ENCODE data around the gene IP6K3.
A peak's percentile ranks its signal among the peaks of the same experiment; 100 is the strongest.

IP6K3 gene

DNA sequence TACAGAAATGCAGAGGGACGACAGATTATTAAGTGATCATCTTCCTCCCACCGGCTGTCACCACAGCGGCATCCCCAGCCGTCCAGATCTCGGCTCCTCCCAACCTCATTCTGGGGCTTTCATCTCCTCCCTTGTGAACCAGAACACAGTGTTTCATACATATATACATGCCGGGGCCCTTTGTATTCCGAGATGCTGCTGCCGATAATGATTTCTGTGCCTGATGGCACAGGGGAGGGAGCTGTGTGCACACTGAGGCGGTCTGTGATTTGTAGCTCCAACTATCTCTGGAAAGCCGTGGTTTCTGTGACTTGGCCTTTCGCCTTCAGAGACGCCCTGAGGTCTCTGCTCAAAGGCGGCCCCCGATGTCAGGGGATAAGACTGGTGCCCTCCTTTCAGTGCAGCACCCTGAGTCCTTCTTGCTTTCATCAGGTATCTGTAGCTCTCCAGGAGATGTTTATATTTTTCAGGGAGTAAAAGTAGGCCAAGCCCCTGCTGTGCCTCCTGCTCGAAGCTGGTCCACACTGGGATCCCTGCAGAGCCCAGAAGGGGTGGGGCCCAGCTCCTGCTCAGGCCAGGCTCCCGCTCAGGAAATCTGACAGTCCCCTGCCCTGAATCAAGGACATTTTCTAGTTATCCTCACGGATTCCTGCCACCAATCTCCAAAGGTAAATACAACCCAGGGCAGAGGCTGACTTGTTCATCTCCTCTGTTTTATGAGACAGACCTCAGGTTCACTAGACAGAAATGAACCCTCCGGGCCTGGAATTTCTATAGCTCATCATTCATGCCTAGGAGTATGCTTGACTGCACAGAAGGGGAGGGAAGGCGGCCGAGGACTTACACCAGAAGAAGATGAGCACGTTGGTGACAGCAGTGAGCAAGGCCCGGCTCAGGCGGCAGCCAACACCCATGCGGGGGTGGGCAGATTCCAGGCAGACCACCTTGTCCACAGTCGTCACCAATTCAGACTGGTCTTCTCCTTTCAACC is 31.0 kb upstream of the IP6K3 start:
- DNase-seq (ENCODE audit: low read depth in 2 of 2), result no peak

DNA sequence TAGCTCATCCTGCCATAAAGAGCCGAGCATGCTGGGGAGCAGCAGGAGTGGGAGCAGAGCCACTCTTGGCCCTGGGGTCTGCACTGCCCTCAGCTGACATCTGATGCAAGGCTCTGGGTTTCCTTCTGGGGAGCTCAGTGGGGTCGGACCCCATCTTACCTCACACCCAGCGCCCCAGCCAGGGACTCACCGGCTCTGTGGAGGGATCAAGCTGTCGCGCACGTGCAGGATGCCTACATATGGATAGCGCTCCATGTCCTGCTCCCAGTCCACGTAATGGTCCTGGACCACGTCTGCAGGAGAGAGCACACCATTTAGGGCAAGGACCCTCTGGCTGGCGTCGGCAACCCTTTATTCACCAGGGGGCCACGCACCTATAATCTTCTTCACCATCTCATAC is 30.1 kb upstream of the IP6K3 start:
- DNase-seq (ENCODE audit: low read depth in 2 of 2), result no peak

DNA sequence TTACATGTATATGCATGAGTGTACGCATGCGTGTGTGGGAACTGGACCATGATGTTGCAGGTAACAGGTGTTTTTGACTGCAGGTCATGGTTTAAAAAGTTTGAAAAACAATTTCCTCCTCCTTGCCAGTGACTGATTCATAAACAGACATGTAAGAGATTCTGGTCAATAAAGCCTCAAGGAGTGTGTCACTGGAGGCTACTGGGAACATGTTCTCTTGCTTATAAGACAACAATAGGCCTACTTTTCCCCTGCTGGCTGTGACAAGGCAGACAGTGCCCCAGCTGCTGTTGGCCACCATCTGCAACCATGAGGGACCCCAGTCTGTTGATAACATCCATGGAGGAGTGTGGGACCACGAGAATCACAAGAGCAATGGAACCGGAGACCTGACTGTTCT is 29.5 kb upstream of the IP6K3 start:
- DNase-seq (ENCODE audit: low read depth in 2 of 2), result no peak

GRCh38 chr6:33774774-33775173 is 28.1 kb upstream of the IP6K3 start:
- DNase-seq (ENCODE audit: low read depth in 2 of 2), result no peak

DNA sequence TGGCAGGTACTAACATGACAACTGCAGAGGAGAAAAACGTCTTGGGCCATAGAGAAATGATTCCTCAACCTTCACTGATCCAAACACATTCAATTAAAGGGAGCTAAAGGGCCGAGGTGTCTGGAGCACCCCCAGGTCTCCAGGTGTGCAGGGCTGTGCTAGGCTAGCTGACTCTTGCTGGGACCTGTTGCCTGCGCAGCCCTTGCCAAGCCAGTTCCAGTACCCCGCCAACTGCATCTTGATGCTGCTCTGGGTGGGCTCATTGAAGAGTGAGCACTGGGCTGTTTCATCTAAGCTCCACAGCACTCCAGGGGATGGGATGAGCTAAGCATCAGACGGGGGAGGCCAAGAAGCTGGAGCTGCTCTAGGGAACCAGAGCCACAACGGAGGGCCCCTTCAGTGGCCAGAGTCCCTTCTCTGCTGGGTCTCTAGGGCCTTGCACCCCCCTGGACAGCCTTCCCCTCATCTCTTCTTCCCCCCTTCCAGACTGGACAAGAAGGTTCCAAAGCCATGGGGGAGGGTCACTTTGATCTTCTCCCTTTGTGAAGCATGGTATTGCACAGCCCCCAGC is 26.3 kb upstream of the IP6K3 start:
- no peak for DNase-seq (ENCODE audit: low read depth in 2 of 2)

DNA sequence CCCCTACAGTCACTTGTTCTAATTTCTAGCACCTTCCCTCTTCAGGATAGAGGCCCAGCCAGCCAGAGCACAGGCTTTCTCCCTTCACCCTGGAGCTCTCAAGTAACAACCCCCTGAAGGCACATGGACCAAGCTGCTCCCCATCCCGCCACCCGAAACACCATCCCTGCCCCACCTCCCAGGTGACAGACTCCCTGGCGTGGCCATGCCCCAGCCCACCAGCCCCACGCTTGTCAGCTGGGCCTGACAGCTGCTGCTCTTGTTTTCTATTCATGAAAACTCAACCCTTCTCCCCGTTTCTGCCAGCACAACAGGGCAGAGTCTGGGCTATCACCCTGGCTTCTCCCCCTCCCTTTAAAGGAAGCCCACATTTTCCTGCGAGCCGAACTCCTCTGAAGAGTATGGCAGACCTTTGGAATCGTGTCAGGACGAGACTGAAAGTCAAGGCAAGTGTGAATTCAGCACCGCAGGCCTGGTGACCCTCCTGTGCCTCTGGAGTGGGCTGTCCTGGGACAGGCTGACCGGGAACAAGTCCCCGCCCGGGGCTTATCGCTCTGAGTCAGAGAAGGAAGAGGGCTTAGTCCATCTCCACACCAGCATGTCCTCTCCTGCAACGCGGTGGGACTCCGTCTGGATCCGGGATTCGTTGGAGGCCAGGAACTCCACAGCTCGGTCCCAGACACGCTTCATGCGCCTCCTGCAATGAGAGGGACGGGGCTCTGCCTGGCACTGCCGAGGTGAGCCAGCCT is 25.6 kb upstream of the IP6K3 start:
- no peak for DNase-seq (ENCODE audit: low read depth in 2 of 2)

GRCh38 chr6:33771146-33772081 is 24.7 kb upstream of the IP6K3 start:
- DNase-seq (ENCODE audit: low read depth in 2 of 2), result peak; percentile 31 to 47

DNA sequence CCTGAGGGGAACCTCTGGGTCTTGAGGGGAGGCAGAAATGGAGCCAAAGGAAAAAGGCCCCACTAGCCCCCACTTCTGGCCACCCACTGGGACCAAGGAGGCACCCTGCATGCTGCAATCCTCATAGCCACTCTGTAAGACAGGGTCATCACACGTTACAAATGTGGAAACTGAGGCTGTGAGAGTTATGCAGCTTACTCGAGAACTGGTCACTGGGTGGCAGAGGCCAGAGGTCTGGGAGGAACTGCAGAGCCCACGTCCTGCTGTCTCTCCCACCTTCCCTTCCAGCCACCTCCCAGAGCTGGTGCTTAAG is 24.1 kb upstream of the IP6K3 start:
- no peak for DNase-seq (ENCODE audit: low read depth in 2 of 2)

DNA sequence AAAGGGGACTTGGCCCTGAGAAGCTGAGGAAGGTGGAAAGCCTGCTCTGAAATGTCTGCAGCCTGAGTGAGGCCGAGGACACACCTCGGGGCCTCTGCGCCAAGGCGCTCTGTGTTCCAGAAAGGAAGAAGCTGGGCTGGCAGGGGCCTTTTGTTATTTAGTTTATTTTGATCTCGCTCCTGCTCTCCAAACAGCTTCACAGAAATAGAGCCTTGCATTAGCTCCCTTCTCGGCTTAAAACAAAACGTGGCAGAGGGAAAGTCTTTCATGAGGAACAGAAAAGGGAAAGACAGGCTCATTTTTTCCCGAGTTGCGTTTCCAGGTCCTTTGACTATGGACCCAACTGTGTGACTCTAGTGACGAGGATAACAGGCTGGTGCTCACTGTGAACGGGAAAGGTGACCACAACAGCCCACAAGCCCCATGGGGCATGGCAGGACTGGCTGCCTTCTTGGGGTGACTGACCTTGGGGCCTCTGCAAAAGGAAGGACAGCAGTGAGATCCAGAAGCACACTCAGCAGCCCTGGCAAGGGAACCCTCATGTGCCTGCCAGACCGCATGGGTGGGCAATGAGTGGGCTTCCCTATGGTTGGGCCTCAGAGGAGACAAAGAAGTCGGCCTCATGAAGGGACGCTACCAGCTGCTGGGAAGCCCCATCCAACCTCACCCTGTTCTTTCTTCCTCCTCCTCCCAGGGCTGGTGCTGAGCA is 23.6 kb upstream of the IP6K3 start:
- no peak for DNase-seq (ENCODE audit: low read depth in 2 of 2)

DNA sequence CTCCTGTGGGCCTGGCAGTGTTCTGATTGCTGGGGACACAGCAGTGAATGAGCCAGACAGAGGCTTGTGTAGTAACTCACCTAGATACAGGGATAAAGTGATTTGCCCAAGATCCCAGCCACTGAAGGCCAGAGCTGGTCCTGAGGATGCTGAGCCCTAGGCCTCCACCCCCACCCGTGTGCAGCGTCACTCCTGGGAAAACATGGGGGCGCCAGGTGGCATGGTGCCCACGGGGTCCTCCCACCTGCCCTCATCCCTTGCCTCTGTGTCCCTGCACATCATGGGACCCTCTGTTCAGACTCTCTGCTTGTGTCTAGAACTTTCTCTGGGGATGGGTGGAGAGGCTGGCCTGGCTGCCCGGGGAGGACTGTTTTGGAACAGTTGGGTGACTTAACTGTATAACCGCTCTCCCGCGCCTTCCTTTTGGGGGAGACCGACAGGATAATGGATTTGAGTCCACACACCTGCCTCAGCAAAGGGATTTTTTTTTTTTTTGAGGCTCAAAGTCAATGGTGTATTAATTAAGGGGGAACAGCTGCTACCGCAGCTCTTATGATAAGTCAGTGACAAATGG is 22.6 kb upstream of the IP6K3 start:
- DNase-seq (ENCODE audit: low read depth in 2 of 2), result no peak

DNA sequence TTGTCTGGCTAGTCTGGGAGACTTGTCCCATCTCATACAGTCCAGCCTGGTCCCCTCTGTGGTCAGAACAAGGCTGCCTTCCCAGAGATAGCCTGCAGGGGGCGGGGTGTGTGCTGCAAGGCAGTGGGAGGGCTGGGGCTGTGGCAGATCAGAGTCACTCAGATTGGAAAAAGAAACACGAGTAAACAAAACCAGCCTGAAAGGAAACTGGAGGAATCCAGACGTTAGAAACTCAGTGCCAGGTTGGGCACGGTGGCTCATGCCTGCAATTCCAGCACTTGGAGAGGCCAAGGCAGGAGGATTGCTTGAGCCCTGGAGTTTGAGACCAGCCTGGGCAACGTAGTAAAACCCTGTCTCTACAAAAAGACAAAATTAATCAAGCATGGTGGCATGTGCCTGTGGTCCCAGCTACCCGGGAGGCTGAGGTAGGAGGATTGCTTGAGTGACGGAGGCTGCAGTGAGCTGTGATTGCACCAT is 22.0 kb upstream of the IP6K3 start:
- peak; percentile 44 to 78 for DNase-seq (ENCODE audit: low read depth in 2 of 2)

- no peak for DNase-seq (ENCODE audit: low read depth in 2 of 2)
Measured at GRCh38 chr6:33766921-33767907, 20.5 kb upstream of the IP6K3 start.

DNA sequence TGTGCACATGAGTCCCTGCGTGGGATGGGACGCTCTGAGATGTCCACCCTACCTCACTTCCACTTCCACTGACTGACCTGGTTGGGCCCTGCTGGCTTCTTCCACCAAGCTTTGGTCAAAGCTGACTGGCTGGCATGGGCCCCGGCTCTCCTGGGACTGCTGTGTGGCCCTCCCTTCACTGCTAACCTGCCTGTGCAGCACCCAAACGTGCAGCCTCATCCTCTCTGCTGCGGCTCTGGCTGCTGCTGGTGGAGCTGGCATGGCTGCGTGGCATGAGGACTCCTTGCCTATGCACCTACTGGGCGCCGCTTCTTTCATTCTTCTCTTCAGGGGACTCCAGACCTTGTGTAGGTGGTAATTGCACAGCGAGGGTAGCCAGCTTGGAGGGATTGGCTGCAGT is 18.7 kb upstream of the IP6K3 start:
- no peak for DNase-seq (ENCODE audit: low read depth in 2 of 2)

DNA sequence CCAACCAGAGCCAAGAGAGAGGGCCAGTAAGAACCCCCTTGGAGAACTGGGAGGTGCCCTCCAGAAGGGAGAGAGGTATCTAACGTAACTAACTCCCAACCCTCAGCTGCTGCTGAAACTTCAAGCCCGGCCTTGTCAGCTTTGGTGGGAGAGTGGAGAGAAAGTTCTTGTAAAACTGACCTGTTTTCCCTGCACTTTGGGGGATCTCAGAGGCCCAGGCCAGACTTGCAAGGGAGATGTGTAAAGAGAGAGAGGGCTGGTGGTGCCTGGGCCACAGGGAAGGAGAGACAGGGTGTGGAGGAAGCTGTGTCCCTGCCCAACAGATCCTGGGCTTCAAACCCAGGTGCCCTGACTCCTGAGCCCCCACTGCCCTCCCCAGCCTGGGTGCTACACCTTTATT is 17.3 kb upstream of the IP6K3 start:
- no peak for DNase-seq (ENCODE audit: low read depth in 2 of 2)

GRCh38 chr6:33763483-33763882 is 16.8 kb upstream of the IP6K3 start:
- no peak for DNase-seq (ENCODE audit: low read depth in 2 of 2)

DNA sequence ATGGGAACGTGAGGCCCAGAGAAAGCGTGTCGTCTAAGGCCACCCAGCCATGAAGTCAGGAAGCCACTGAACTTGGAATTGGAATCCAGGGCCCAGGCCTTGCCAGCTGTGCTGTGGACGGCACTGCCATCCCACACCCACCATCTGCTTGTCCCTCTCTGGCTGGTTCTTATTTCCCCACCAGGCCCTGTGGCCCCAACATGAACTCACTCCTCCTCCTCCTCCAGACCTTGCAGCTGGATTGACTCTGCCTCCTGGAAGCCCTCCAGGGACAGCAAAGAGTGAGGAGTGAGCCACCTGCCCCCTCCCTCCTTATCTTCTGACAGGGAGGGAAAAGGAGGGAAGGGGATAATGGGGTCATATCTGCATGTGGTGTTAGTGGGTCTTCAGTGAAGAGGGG is 16.0 kb upstream of the IP6K3 start:
- DNase-seq (ENCODE audit: low read depth in 2 of 2), result no peak

- DNase-seq (ENCODE audit: low read depth in 2 of 2), result peak in 1 of 2 experiments; percentile 38
Measured at GRCh38 chr6:33761922-33762629, 15.4 kb upstream of the IP6K3 start.

- no peak for DNase-seq (ENCODE audit: low read depth in 2 of 2)
Measured at GRCh38 chr6:33761581-33761921, 14.8 kb upstream of the IP6K3 start.
